Psoas muscle (tissue), 8 donors: ENCODE results near the gene PCSK2. TPM values are rescaled to one million over a fixed set of nuclear protein-coding genes. Genes with fewer than 3 reads are reported as not detected.

ENCODE experiments used
- ATAC-seq, 4 donors: fragments of 200-7000 bp; cut with Tn5 transposase; one replicate each; pipeline ENCODE4 v1.9.1; 2020; ENCODE audit warnings: moderate library complexity in 3 of 4, mild to moderate bottlenecking in 2 of 4
- DNase-seq, 2 donors: peaks; one replicate each; pipeline ENCODE4 v3.0.0-alpha.2; 2020
- H3K27ac ChIP-seq: fragments of 200-600 bp; one replicate; pipeline ENCODE4 v1.8.0; 2022
- H3K27me3 ChIP-seq, 3 donors: fragments of 200-600 bp in 1 of 3; one replicate each; pipeline versions ENCODE4 v1.6.1 to v1.8.0; 2013 to 2022; ENCODE audit warnings: low read length in 2 of 3, mild to moderate bottlenecking in 2 of 3, moderate library complexity in 1 of 3; ENCODE audit not compliant: insufficient read depth in 3 of 3
- H3K36me3 ChIP-seq, 2 donors: fragments of 200-600 bp in 1 of 2; one replicate each; pipeline versions ENCODE4 v1.6.1 to v1.8.0; 2013 to 2022; ENCODE audit warnings: low read depth in 1 of 2, mild to moderate bottlenecking in 1 of 2, moderate library complexity in 1 of 2; ENCODE audit not compliant: insufficient read depth in 1 of 2
- H3K4me1 ChIP-seq: fragments of 200-600 bp; one replicate; pipeline ENCODE4 v1.8.0; 2022
- H3K4me3 ChIP-seq: fragments of 200-600 bp; one replicate; pipeline ENCODE4 v1.8.0; 2022; ENCODE audit warnings: mild to moderate bottlenecking
- H3K9me3 ChIP-seq: fragments of 200-600 bp; one replicate; pipeline ENCODE4 v1.8.0; 2022
- WGBS, 3 donors: extraction: QIAGEN DNeasy Blood & Tissue Kit; methylation state at CpG; one replicate each; pipeline versions ENCODE4 v1.1.6 to v1.1.7; 2013; 5-methylcytosine and 5-hydroxymethylcytosine counted together
- intact Hi-C, 2 donors: fragments of 100-400 bp; cut with DNase I; formaldehyde crosslinking; loops; one replicate each; pipeline versions ENCODE4 v1.11.0 to v1.14.2; 2022
- polyA plus RNA-seq, 3 donors: library from polyadenylated mRNA; stranded (reverse); fragments of 200-250 nt; gene quantifications; one replicate each; pipeline ENCODE4 v1.2.3, GENCODE V29; 2013
- total RNA-seq, 4 donors: library from RNA; stranded (reverse); fragmentation: NEBNext Ultra II Directional in 2 of 4; extraction: Animal tissue kit (Norgen Biotek cat#: 25700) in 2 of 4; gene quantifications; one replicate each; pipeline versions ENCODE4 v1.2.1 to v1.2.4, GENCODE V29; 2021 to 2023
- TF ChIP-seq, protein P1 (sequence below): fragments of 200-600 bp; IDR thresholded peaks from one replicate; pipeline ENCODE4 v1.8.0; 2022; ENCODE audit warnings: antibody characterized with exemption
- donor health status: healthy with polysubstance abuse.
- donor health status: DM: no; HTN: no; CAD: no; lungs with moderate emphysema.
- donor health status: Bipolar disorder and iron deficiency.
- donor health status: healthy.
- donor health status: DM: yes; HTN: yes; CAD: no.
- donor health status: DM: no; HTN: no; CAD: no.
- donor health status: DM: no; HTN: no; CAD: no.
- donor health status: DM: yes; HTN: yes; CAD: no.

PCSK2 gene
- total and polyA plus RNA-seq, 7 donors: 0.01 to 0.26 (median 0.04) TPM; not detected in 3

DNA sequence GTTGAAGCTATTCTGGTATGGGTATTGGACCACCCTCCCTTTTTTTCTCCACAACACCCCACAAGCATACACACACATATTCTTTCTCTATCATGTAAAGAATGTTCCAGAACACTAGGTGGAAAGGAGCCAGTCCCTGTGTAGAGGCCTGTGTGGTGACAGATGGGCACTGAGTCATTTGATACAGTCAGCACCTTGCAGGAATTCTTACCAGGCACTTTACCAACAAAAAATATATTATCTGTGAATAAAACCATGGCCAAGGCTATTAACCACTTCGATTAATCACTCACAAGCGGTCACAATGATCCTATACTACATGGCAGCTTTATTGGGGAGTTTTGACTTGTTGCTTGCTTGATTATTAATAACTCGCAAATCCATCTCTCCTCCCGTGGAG, 154.9 kb downstream of the PCSK2 start:
- Histone ChIP-seq H3K27me3 (no peaks in the 10 kb centered on the region), H3K4me1 (no peaks in the 10 kb centered on the region), H3K36me3 (no peaks in the 10 kb centered on the region), H3K9me3 (no peaks in the 10 kb centered on the region), H3K4me3 (no peak overlapping the region), H3K27ac (no peak overlapping the region)
- no peak for DNase-seq
- 60 to 80% (median 73%) methylated on average over 4 of the region's 4 CpGs for WGBS, 3 donors
- intact Hi-C loops: no loop called here
- TF ChIP-seq, protein P1, sequence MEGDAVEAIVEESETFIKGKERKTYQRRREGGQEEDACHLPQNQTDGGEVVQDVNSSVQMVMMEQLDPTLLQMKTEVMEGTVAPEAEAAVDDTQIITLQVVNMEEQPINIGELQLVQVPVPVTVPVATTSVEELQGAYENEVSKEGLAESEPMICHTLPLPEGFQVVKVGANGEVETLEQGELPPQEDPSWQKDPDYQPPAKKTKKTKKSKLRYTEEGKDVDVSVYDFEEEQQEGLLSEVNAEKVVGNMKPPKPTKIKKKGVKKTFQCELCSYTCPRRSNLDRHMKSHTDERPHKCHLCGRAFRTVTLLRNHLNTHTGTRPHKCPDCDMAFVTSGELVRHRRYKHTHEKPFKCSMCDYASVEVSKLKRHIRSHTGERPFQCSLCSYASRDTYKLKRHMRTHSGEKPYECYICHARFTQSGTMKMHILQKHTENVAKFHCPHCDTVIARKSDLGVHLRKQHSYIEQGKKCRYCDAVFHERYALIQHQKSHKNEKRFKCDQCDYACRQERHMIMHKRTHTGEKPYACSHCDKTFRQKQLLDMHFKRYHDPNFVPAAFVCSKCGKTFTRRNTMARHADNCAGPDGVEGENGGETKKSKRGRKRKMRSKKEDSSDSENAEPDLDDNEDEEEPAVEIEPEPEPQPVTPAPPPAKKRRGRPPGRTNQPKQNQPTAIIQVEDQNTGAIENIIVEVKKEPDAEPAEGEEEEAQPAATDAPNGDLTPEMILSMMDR: no peak
- no peak for ATAC-seq

DNA sequence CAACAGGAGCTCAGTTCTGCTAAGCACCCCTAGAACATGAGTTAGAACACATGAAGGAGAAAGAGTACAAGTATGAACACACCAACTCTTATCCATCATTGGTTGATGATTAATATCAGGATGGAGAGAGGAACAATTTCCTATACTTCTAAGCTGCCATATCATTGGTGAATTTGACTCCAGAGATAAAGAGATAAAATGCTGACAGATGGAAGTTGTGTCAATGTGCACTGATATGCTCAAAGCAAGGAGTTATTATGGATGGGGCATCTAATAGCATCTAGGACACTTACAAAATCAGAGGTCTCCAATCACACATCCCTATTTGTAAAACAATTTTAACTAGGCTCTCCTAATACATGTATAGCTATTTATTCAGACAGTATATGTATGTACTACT, 159.0 kb downstream of the PCSK2 start:
- Histone ChIP-seq H3K27me3 (no peaks in the 10 kb centered on the region), H3K4me3 (no peak overlapping the region), H3K9me3 (no peaks in the 10 kb centered on the region), H3K27ac (no peak overlapping the region), H3K36me3 (no peaks in the 10 kb centered on the region), H3K4me1 (no peaks in the 10 kb centered on the region)
- ATAC-seq (no peak), DNase-seq (no peak)
- intact Hi-C loops: no loop called here
- TF ChIP-seq, protein P1: no peak

DNA sequence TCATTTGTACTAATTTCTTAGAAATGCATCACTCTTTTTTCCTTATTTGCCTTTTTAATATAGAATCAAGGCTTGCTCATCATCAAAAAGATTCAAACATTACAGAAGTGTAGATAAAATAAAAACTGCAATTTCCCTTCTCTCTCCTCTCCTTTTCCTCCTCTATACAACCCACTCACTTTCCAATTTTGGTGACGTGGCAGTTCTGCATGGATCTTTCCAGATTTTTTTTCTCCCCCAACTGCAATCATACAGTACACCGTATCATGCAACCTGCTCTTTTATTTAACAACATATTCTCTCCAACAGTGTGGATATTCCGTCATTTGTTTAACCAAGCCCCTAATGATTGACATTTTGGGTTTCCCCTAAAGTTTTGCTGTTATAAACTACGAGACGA, 163.8 kb downstream of the PCSK2 start:
- intact Hi-C loops: no loop called here
- H3K27ac ChIP-seq: no peak overlapping the region
- H3K4me3 ChIP-seq: no peak overlapping the region
- H3K4me1 ChIP-seq: no peaks in the 10 kb centered on the region
- DNase-seq (no peak), ATAC-seq (no peak)
- H3K27me3 ChIP-seq: no peaks in the 10 kb centered on the region
- TF ChIP-seq, protein P1: no peak
- 77 to 84% (median 82%) methylated on average over 5 of the region's 5 CpGs for WGBS, 3 donors
- H3K9me3 ChIP-seq: no peaks in the 10 kb centered on the region
- H3K36me3 ChIP-seq: no peaks in the 10 kb centered on the region

DNA sequence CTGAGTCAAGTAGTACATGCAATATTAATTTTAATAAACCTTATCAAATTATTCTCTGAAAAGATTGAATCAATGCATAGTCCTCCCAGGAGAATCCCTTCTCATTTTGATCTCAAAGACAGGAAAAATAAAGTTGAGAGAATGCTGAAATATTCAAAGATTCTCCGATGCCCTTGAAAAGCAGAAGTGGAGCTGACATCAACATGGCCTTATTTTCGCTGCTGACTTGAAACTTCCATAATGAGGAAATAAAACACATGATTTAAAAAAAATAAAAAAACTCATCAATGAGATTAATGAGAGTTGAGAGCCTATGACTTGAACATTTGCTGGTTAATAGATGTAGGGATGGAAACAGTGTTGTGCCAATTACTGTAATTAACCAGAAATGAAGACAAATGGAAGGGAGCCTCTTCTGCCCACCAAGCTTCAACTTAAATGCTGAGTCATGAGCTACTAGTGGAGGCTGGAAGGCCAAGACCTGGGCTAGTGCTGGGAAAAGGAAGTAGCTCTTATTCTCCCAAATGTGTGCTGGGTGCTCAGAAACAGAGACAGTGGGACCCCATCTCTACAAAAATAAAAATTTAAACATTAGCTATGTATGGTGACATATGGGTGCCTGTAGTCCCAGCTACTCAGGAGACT, 164.4 kb downstream of the PCSK2 start:
- intact Hi-C loops: no loop called here
- Histone ChIP-seq H3K27me3 (no peaks in the 10 kb centered on the region), H3K36me3 (no peaks in the 10 kb centered on the region), H3K4me1 (no peaks in the 10 kb centered on the region), H3K27ac (no peak overlapping the region), H3K4me3 (no peak overlapping the region), H3K9me3 (no peaks in the 10 kb centered on the region)
- WGBS, 3 donors: 86 to 89% (median 87%) methylated on average over 2 of the region's 2 CpGs
- TF ChIP-seq, protein P1: no peak
- DNase-seq: no peak
- no peak for ATAC-seq

DNA sequence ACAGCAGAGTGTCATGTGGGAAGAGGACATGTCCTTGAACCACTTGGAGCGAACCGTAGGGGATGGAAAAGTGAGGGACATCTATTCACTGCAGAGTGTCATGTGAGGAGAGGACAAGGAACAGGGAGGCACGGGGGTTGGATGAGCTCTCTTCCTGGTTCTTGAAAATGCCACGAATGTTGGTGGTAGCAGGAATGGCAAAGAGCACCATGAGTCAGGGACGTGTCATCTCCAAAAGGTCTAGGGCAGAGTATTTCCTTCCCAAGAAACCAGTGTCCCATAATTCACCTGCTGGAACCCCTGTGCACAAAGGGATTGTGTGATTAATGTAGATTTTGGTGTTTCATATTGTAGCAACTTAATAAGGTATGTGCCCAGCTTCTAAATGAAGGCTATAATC, 167.6 kb downstream of the PCSK2 start:
- intact Hi-C loops: no loop called here
- no peaks in the 10 kb centered on the region for H3K4me1 ChIP-seq
- no peaks in the 10 kb centered on the region for H3K36me3 ChIP-seq
- TF ChIP-seq, protein P1: no peak
- WGBS, 3 donors: 49 to 56% (median 50%) methylated on average over 5 of the region's 5 CpGs
- no peaks in the 10 kb centered on the region for H3K27me3 ChIP-seq
- ATAC-seq: no peak
- no peak for DNase-seq
- H3K27ac ChIP-seq: no peak overlapping the region
- H3K4me3 ChIP-seq: no peak overlapping the region
- no peaks in the 10 kb centered on the region for H3K9me3 ChIP-seq
